BLaER1 (cell line): ENCODE data around the gene PTH2.
"Not testable (repeated sequence)": the region's sequence is repeated elsewhere in the genome, so short reads cannot be mapped to it uniquely, and the experiment has no call there.

Experiments used
- H3K27ac ChIP-seq: shearing (Covaris generic); formaldehyde crosslinking; 2 replicates; pipeline ENCODE4 v1.8.1; 2022
- H3K27me3 ChIP-seq: shearing (Covaris generic); formaldehyde crosslinking; 2 replicates; pipeline ENCODE4 v1.8.1; 2022
- H3K36me3 ChIP-seq: shearing (Covaris generic); formaldehyde crosslinking; 2 replicates; pipeline ENCODE4 v1.8.1; 2022
- H3K4me1 ChIP-seq: shearing (Covaris generic); formaldehyde crosslinking; 2 replicates; pipeline ENCODE4 v1.8.1; 2022
- H3K4me2 ChIP-seq: shearing (Covaris generic); formaldehyde crosslinking; 2 replicates; pipeline ENCODE4 v1.8.1; 2022
- H3K4me3 ChIP-seq: shearing (Covaris generic); formaldehyde crosslinking; 2 replicates; pipeline ENCODE4 v1.8.1; 2022
- H3K9ac ChIP-seq: shearing (Covaris generic); formaldehyde crosslinking; 2 replicates; pipeline ENCODE4 v1.8.1; 2022
- H3K9me3 ChIP-seq: shearing (Covaris generic); formaldehyde crosslinking; 2 replicates; pipeline ENCODE4 v1.8.1; 2022
- H4K20me1 ChIP-seq: shearing (Covaris generic); formaldehyde crosslinking; 2 replicates; pipeline ENCODE4 v1.8.1; 2022
- Cebpa-rat ChIP-seq: shearing (Covaris generic); IDR thresholded peaks from 2 replicates; pipeline ENCODE4 v1.8.1; 2022

The PTH2 gene

GRCh38 chr19:49450405-49450804 is 27.2 kb upstream of the PTH2 start:
- Histone ChIP-seq H3K27ac (peak overlapping the region; percentile 96), H3K4me1 (peaks cover 74% of the 10 kb centered on the region), H3K9ac (peak overlapping the region; percentile 97)

GRCh38 chr19:49448432-49448786 is 25.2 kb upstream of the PTH2 start:
- H3K4me3 ChIP-seq, result no peak overlapping the region
- H3K36me3 ChIP-seq, result peaks cover 44% of the 10 kb centered on the region
- no peaks in the 10 kb centered on the region for H3K27me3 ChIP-seq
- TF ChIP-seq Cebpa-rat, result no peak
- H3K9ac ChIP-seq, result peak overlapping the region; percentile 27; the same call in 1 of the 2 replicates
- H3K4me2 ChIP-seq, result peak overlapping the region; percentile 59
- peaks cover 73% of the 10 kb centered on the region for H3K4me1 ChIP-seq
- H3K9me3 ChIP-seq, result no peaks in the 10 kb centered on the region
- H3K27ac ChIP-seq, result peak overlapping the region; percentile 30; the same call in 1 of the 2 replicates
- peaks cover 10% of the 10 kb centered on the region for H4K20me1 ChIP-seq

More at GRCh38 chr19:49450405-49450804, 27.2 kb upstream of the PTH2 start:
- Histone ChIP-seq H4K20me1 (peaks cover 10% of the 10 kb centered on the region), H3K27me3 (no peaks in the 10 kb centered on the region), H3K9me3 (no peaks in the 10 kb centered on the region), H3K4me3 (peak overlapping the region; percentile 93), H3K4me2 (peak overlapping the region; percentile 90), H3K36me3 (peaks cover 44% of the 10 kb centered on the region)
- no peak for TF ChIP-seq Cebpa-rat

- peak overlapping the region; percentile 59 for H3K4me2 ChIP-seq
- peaks cover 44% of the 10 kb centered on the region for H3K36me3 ChIP-seq
- 0 out of 2 replicates have a peak overlapping the region, but pooled peaks have one; percentile 19 for H3K9ac ChIP-seq
- peaks cover 73% of the 10 kb centered on the region for H3K4me1 ChIP-seq
- peak overlapping the region; percentile 30; the same call in 1 of the 2 replicates for H3K27ac ChIP-seq
- no peaks in the 10 kb centered on the region for H3K9me3 ChIP-seq
- TF ChIP-seq Cebpa-rat, result no peak
- no peak overlapping the region for H3K4me3 ChIP-seq
- peaks cover 10% of the 10 kb centered on the region for H4K20me1 ChIP-seq
- H3K27me3 ChIP-seq, result no peaks in the 10 kb centered on the region
Observed at GRCh38 chr19:49447485-49448431, 24.5 kb upstream of the PTH2 start.

GRCh38 chr19:49445997-49446396 is 22.8 kb upstream of the PTH2 start:
- Histone ChIP-seq H3K4me1 (peaks cover 76% of the 10 kb centered on the region), H3K9me3 (no peaks in the 10 kb centered on the region), H3K4me2 (peak overlapping the region; percentile 59; the same call in 1 of the 2 replicates), H3K4me3 (no peak overlapping the region), H3K36me3 (peaks cover 44% of the 10 kb centered on the region), H4K20me1 (peaks cover 11% of the 10 kb centered on the region), H3K27ac (peak overlapping the region; percentile 31; the same call in 1 of the 2 replicates), H3K9ac (0 out of 2 replicates have a peak overlapping the region, but pooled peaks have one; percentile 41), H3K27me3 (peaks cover 16% of the 10 kb centered on the region)
- no peak for TF ChIP-seq Cebpa-rat

- H3K27ac ChIP-seq, H3K9me3 ChIP-seq, H3K9ac ChIP-seq: not testable (repeated sequence)
- peaks cover 27% of the 10 kb centered on the region for H4K20me1 ChIP-seq
- H3K36me3 ChIP-seq, result peaks cover 32% of the 10 kb centered on the region
- H3K27me3 ChIP-seq, result peaks cover 34% of the 10 kb centered on the region
- H3K4me2 ChIP-seq, result peak overlapping the region; percentile 97
- H3K4me3 ChIP-seq, result peak overlapping the region; percentile 74; the same call in 1 of the 2 replicates
- H3K4me1 ChIP-seq, result peaks cover 61% of the 10 kb centered on the region
Observed at GRCh38 chr19:49444100-49444700, 21.0 kb upstream of the PTH2 start.

- Histone ChIP-seq H4K20me1 (peaks cover 33% of the 10 kb centered on the region), H3K9me3 (no peaks in the 10 kb centered on the region), H3K4me2 (peak overlapping the region; percentile 97), H3K27me3 (peaks cover 40% of the 10 kb centered on the region), H3K4me1 (peaks cover 54% of the 10 kb centered on the region), H3K4me3 (peak overlapping the region; percentile 74), H3K9ac (peak overlapping the region; percentile 70), H3K27ac (peak overlapping the region; percentile 76), H3K36me3 (peaks cover 25% of the 10 kb centered on the region)
- no peak for TF ChIP-seq Cebpa-rat
Observed at GRCh38 chr19:49443366-49444099, 20.3 kb upstream of the PTH2 start.

- no peak for TF ChIP-seq Cebpa-rat
- H3K27me3 ChIP-seq, result peaks cover 47% of the 10 kb centered on the region
- peak overlapping the region; percentile 97 for H3K4me2 ChIP-seq
- H3K4me3 ChIP-seq, result peak overlapping the region; percentile 74
- H3K27ac ChIP-seq, result peak overlapping the region; percentile 76
- peaks cover 40% of the 10 kb centered on the region for H4K20me1 ChIP-seq
- peaks cover 48% of the 10 kb centered on the region for H3K4me1 ChIP-seq
- peaks cover 19% of the 10 kb centered on the region for H3K36me3 ChIP-seq
- no peaks in the 10 kb centered on the region for H3K9me3 ChIP-seq
- H3K9ac ChIP-seq, result peak overlapping the region; percentile 70
Observed at GRCh38 chr19:49442771-49443365, 19.6 kb upstream of the PTH2 start.

- Histone ChIP-seq H4K20me1 (peaks cover 45% of the 10 kb centered on the region), H3K4me1 (peaks cover 42% of the 10 kb centered on the region), H3K9me3 (no peaks in the 10 kb centered on the region), H3K27me3 (peaks cover 52% of the 10 kb centered on the region), H3K27ac (no peak overlapping the region), H3K9ac (no peak overlapping the region), H3K36me3 (peaks cover 16% of the 10 kb centered on the region), H3K4me3 (peak overlapping the region; percentile 74), H3K4me2 (peak overlapping the region; percentile 97)
- TF ChIP-seq Cebpa-rat, result no peak
Observed at GRCh38 chr19:49442354-49442753, 19.1 kb upstream of the PTH2 start.

GRCh38 chr19:49441960-49442350 is 18.7 kb upstream of the PTH2 start:
- Histone ChIP-seq H3K36me3 (peaks cover 12% of the 10 kb centered on the region), H3K27ac (no peak overlapping the region), H3K9ac (no peak overlapping the region), H3K9me3 (no peaks in the 10 kb centered on the region), H3K4me3 (peak overlapping the region; percentile 74), H3K4me2 (peak overlapping the region; percentile 97), H3K4me1 (peaks cover 38% of the 10 kb centered on the region), H4K20me1 (peaks cover 41% of the 10 kb centered on the region), H3K27me3 (peaks cover 56% of the 10 kb centered on the region)
- no peak for TF ChIP-seq Cebpa-rat
